Measurements from ENCODE around the gene DOCK9. TPM values are rescaled to one million over a fixed set of nuclear protein-coding genes. Genes with fewer than 3 reads are reported as not detected.
A peak's percentile ranks its signal among the peaks of the same experiment; 100 is the strongest.

The DOCK9 gene
- total and polyA plus RNA-seq, 4 donors = 48.8 to 193 (median 133) TPM

- Histone ChIP-seq H3K36me3 (ENCODE audit: control insufficient read depth in 4 of 4, insufficient read depth in 4 of 4, low read length in 4 of 4) (peaks cover 0 to 44% (median 14%) of the 10 kb centered on the region in 4 donors), H3K4me3 (no peak overlapping the region), H3K27me3 (ENCODE audit: control insufficient read depth in 3 of 3, insufficient read depth in 3 of 3, low read length in 2 of 3) (no peaks in the 10 kb centered on the region), H3K9me3 (ENCODE audit: control insufficient read depth in 4 of 4, insufficient read depth in 3 of 4, low read length in 3 of 4) (peaks cover 0 to 3% (median 0%) of the 10 kb centered on the region in 4 donors), H3K9ac (ENCODE audit: insufficient read depth in 1 of 2, low read length in 2 of 2) (no peak overlapping the region), H3K4me1 (ENCODE audit: control insufficient read depth in 5 of 5, insufficient read depth in 5 of 5, low read length in 5 of 5) (peaks cover 0 to 18% (median 2%) of the 10 kb centered on the region in 5 donors), H3K27ac (ENCODE audit: low read depth in 1 of 2, low read length in 1 of 2) (no peak overlapping the region)
- ATAC-seq (ENCODE audit: insufficient read depth, low FRiP score) = no peak
- WGBS, 2 donors = 92 to 93% methylated on average over 14 of the region's 14 CpGs
- no peak for DNase-seq
- TF ChIP-seq, protein P1, sequence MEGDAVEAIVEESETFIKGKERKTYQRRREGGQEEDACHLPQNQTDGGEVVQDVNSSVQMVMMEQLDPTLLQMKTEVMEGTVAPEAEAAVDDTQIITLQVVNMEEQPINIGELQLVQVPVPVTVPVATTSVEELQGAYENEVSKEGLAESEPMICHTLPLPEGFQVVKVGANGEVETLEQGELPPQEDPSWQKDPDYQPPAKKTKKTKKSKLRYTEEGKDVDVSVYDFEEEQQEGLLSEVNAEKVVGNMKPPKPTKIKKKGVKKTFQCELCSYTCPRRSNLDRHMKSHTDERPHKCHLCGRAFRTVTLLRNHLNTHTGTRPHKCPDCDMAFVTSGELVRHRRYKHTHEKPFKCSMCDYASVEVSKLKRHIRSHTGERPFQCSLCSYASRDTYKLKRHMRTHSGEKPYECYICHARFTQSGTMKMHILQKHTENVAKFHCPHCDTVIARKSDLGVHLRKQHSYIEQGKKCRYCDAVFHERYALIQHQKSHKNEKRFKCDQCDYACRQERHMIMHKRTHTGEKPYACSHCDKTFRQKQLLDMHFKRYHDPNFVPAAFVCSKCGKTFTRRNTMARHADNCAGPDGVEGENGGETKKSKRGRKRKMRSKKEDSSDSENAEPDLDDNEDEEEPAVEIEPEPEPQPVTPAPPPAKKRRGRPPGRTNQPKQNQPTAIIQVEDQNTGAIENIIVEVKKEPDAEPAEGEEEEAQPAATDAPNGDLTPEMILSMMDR (IDR thresholded peaks at IDR 0.05; ENCODE audit: control extremely low read depth, extremely low read depth) = no peak
Observed at GRCh38 chr13:98800078-98800477, 177.8 kb downstream of the DOCK9 start.

DNA sequence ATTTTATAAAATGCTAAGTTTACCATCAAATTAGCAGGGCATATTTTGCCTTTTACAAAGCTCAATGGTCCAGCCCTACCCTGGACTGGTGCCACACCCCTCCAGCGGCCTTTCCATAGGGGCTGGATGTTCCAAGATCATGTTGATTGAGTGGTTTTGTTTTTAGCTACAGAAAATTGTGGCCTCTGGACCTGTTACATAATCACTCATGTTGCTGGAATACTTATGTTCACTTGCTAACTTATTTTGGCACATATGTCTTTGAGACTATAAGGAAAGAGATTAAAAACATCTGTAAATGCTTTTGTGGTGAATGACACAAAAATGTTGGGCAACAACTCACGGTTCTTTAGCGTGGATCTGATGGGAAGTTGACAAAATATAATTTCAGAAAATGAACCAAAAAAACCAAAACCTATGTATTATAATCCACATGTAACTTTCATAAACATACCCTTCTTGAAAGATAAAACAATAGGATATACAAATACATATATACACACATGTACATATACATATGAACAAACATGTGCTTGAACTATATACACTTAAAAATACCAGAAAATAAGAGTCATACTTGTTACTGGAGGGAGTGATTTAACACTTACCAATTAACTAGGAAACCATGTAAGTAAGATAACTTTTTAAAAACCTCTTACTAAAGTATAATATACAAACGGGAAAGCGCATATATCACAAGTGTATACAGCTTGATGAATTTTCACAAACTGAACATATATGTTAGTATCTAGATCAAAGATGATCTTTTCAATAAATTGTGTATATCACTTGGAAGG, 178.8 kb downstream of the DOCK9 start:
- peak; percentile 51 to 86 (median 84) for DNase-seq
- Histone ChIP-seq H3K9me3 (ENCODE audit: control insufficient read depth in 4 of 4, insufficient read depth in 3 of 4, low read length in 3 of 4) (peaks cover 0 to 3% (median 0%) of the 10 kb centered on the region in 4 donors), H3K27ac (ENCODE audit: low read depth in 1 of 2, low read length in 1 of 2) (no peak overlapping the region), H3K36me3 (ENCODE audit: control insufficient read depth in 4 of 4, insufficient read depth in 4 of 4, low read length in 4 of 4) (peaks cover 0 to 37% (median 11%) of the 10 kb centered on the region in 4 donors), H3K27me3 (ENCODE audit: control insufficient read depth in 3 of 3, insufficient read depth in 3 of 3, low read length in 2 of 3) (no peaks in the 10 kb centered on the region), H3K4me3 (no peak overlapping the region), H3K9ac (ENCODE audit: insufficient read depth in 1 of 2, low read length in 2 of 2) (no peak overlapping the region), H3K4me1 (ENCODE audit: control insufficient read depth in 5 of 5, insufficient read depth in 5 of 5, low read length in 5 of 5) (peaks cover 0 to 18% (median 2%) of the 10 kb centered on the region in 5 donors)
- TF ChIP-seq, protein P1 (IDR thresholded peaks at IDR 0.05; ENCODE audit: control extremely low read depth, extremely low read depth) = no peak
- 70 to 77% methylated on average over 5 of the region's 5 CpGs for WGBS, 2 donors
- ATAC-seq (ENCODE audit: insufficient read depth, low FRiP score) = no peak

GRCh38 chr13:98797456-98797855, 180.4 kb downstream of the DOCK9 start:
- H3K4me1 ChIP-seq (ENCODE audit: control insufficient read depth in 5 of 5, insufficient read depth in 5 of 5, low read length in 5 of 5) = peaks cover 0 to 18% (median 2%) of the 10 kb centered on the region in 5 donors
- WGBS, 2 donors = 73 to 83% methylated on average over 6 of the region's 6 CpGs

More at GRCh38 chr13:98797456-98797855, 180.4 kb downstream of the DOCK9 start:
- Histone ChIP-seq H3K27ac (ENCODE audit: low read depth in 1 of 2, low read length in 1 of 2) (no peak overlapping the region), H3K36me3 (ENCODE audit: control insufficient read depth in 4 of 4, insufficient read depth in 4 of 4, low read length in 4 of 4) (peaks cover 0 to 34% (median 11%) of the 10 kb centered on the region in 4 donors), H3K27me3 (ENCODE audit: control insufficient read depth in 3 of 3, insufficient read depth in 3 of 3, low read length in 2 of 3) (no peaks in the 10 kb centered on the region), H3K9me3 (ENCODE audit: control insufficient read depth in 4 of 4, insufficient read depth in 3 of 4, low read length in 3 of 4) (peaks cover 0 to 3% (median 0%) of the 10 kb centered on the region in 4 donors), H3K4me3 (no peak overlapping the region), H3K9ac (ENCODE audit: insufficient read depth in 1 of 2, low read length in 2 of 2) (no peak overlapping the region)
- TF ChIP-seq, protein P1 (IDR thresholded peaks at IDR 0.05; ENCODE audit: control extremely low read depth, extremely low read depth) = no peak
- ATAC-seq (ENCODE audit: insufficient read depth, low FRiP score) (no peak), DNase-seq (peak in 2 of 3 donors; percentile 11 to 25)

Data from lung (tissue), 12 donors.